A549 (cell line): ENCODE measurements around the gene SERPINF2.

Source experiments
- BHLHE40 ChIP-seq: IDR thresholded peaks from 2 replicates; pipeline ENCODE4 v1.6.1; 2012; ENCODE audit warnings: low read depth, low read length, inconsistent platforms
- CEBPB ChIP-seq, 2 experiments: fragments of >200 bp in 1 of 2; sonication (Bioruptor Twin) in 1 of 2; formaldehyde crosslinking in 1 of 2; IDR thresholded peaks; 2 replicates each; pipeline ENCODE4 v1.6.1; 2012 to 2016
- CHD2 ChIP-seq: fragments of 150-350 bp; IDR thresholded peaks from 2 replicates; pipeline ENCODE4 v1.6.1; 2014; ENCODE audit warnings: low read length; ENCODE audit not compliant: partially characterized antibody
- CHD4 ChIP-seq: fragments of 200-600 bp; sonication (generic); IDR thresholded peaks from 2 replicates; pipeline ENCODE4 v1.6.1; 2016; ENCODE audit warnings: antibody characterized with exemption, mild to moderate bottlenecking, borderline replicate concordance
- CTCF ChIP-seq: fragments of >200 bp; sonication (Bioruptor Twin); formaldehyde crosslinking; IDR thresholded peaks from 3 replicates; pipeline ENCODE4 v1.5.1; 2016
- ELK1 ChIP-seq: fragments of 150-350 bp; IDR thresholded peaks from 2 replicates; pipeline ENCODE4 v1.6.1; 2014; ENCODE audit warnings: low read depth, mild to moderate bottlenecking, low read length
- EP300 ChIP-seq, 2 experiments: fragments of >200 bp; sonication (Bioruptor Twin); formaldehyde crosslinking; IDR thresholded peaks; 2 replicates in 1 of 2; 3 replicates in 1 of 2; pipeline ENCODE4 v1.6.1; 2016 to 2017
- MAX ChIP-seq: IDR thresholded peaks from 2 replicates; pipeline ENCODE4 v1.6.1; 2012
- NR3C1 ChIP-seq: fragments of >200 bp; sonication (Bioruptor Twin); formaldehyde crosslinking; IDR thresholded peaks from 3 replicates; pipeline ENCODE4 v1.6.1; 2017
- POLR2A ChIP-seq: IDR thresholded peaks from 2 replicates; pipeline ENCODE4 v1.6.1; 2012; ENCODE audit warnings: mild to moderate bottlenecking, low read length
- RAD21 ChIP-seq, 2 experiments: fragments of >200 bp in 1 of 2; sonication (Bioruptor Twin) in 1 of 2; formaldehyde crosslinking in 1 of 2; IDR thresholded peaks in 1 of 2; conservative IDR thresholded peaks in 1 of 2; 2 replicates in 1 of 2; 3 replicates in 1 of 2; pipeline ENCODE4 v1.6.1; 2012 to 2018; ENCODE audit warnings: inconsistent platforms in 1 of 2
- RCOR1 ChIP-seq: fragments of 150-350 bp; IDR thresholded peaks from 2 replicates; pipeline ENCODE4 v1.6.1; 2014; ENCODE audit warnings: antibody characterized with exemption, low read length, low read depth
- ZFP36 ChIP-seq: fragments of 450-650 bp; IDR thresholded peaks from 2 replicates; pipeline ENCODE4 v1.6.1; 2014; ENCODE audit warnings: borderline replicate concordance; ENCODE audit not compliant: partially characterized antibody

GRCh38 chr17:1713878-1714426 lies 28.7 kb upstream of the SERPINF2 start:
- TF ChIP-seq ELK1 (no peak), CHD4 (no peak), CTCF (peak; percentile 66), RCOR1 (no peak), NR3C1 (no peak), CEBPB (IDR thresholded peaks at IDR 0.05) (no peak), POLR2A (no peak), EP300 (IDR thresholded peaks at IDR 0.05) (no peak), MAX (peak; percentile 75; the same call in 1 of the 2 replicates), ZFP36 (no peak), CHD2 (no peak), RAD21 (conservative IDR thresholded peaks at IDR 0.05 in 1 of 2, IDR thresholded peaks at IDR 0.05 in 1 of 2) (peak; percentile 68 to 81), BHLHE40 (no peak)
